H1 (cell line): Measurements from ENCODE around the gene BZW2. TPM values are rescaled to one million over a fixed set of nuclear protein-coding genes. Genes with fewer than 3 reads are reported as not detected.

Source experiments
- CTCF ChIA-PET: fragments of 300-600 bp; sonication (Branson Sonifier 250); formaldehyde crosslinking; loops from one replicate; lab custom pipeline; 2021; ENCODE audit not compliant: partially characterized antibody; lab: Charles Lee
- POLR2A ChIA-PET: fragments of 300-600 bp; sonication (Branson Sonifier 250); formaldehyde crosslinking; loops from one replicate; lab custom pipeline; 2021; ENCODE audit warnings: inconsistent platforms; ENCODE audit not compliant: partially characterized antibody; lab: Charles Lee
- DNase-seq, 2 experiments: peaks; one replicate each; pipeline versions ENCODE4 v3.0.0 to v3.0.0-alpha.2; 2010 to 2022; ENCODE audit warnings: low spot score in 2 of 2, low read depth in 1 of 2, mixed read lengths in 1 of 2
- FAIRE-seq: peaks from 2 replicates; lab custom pipeline; 2011; peaks lifted over from hg19 to GRCh38; lab: Jason Lieb, UNC
- H2AFZ ChIP-seq: 2 replicates; pipeline ENCODE4 v1.8.1; 2012; ENCODE audit warnings: low read length, inconsistent platforms
- H2AK5ac ChIP-seq: 2 replicates; pipeline ENCODE4 v1.6.1; 2013; ENCODE audit warnings: low read depth, low read length
- H2BK120ac ChIP-seq: replicated peaks from 2 replicates; pipeline ENCODE3; 2013; ENCODE audit warnings: low read depth, low read length, inconsistent platforms
- H2BK12ac ChIP-seq: 2 replicates; pipeline ENCODE4 v1.6.1; 2013; ENCODE audit warnings: low read depth, low read length
- H2BK15ac ChIP-seq: 2 replicates; pipeline ENCODE4 v1.6.1; 2013; ENCODE audit warnings: low read length
- H2BK20ac ChIP-seq: 2 replicates; pipeline ENCODE4 v1.6.1; 2013; ENCODE audit warnings: low read length
- H2BK5ac ChIP-seq: 2 replicates; pipeline ENCODE4 v1.6.1; 2013; ENCODE audit warnings: low read depth, low read length
- H3K14ac ChIP-seq: 2 replicates; pipeline ENCODE4 v1.6.1; 2013; ENCODE audit warnings: inconsistent platforms; ENCODE audit not compliant: insufficient read length
- H3K18ac ChIP-seq: 2 replicates; pipeline ENCODE4 v1.6.1; 2013; ENCODE audit warnings: low read length; ENCODE audit errors: extremely low read depth
- H3K23ac ChIP-seq: 2 replicates; pipeline ENCODE4 v1.6.1; 2013; ENCODE audit warnings: inconsistent platforms; ENCODE audit not compliant: insufficient read length
- H3K23me2 ChIP-seq: 2 replicates; pipeline ENCODE4 v1.6.1; 2013; ENCODE audit warnings: low read depth, low read length
- H3K27ac ChIP-seq: 2 replicates; pipeline ENCODE4 v1.6.1; 2011; ENCODE audit warnings: low read depth, low read length, inconsistent platforms
- H3K27me3 ChIP-seq, 4 experiments: replicated peaks in 1 of 4; 1 replicate in 1 of 4; 2 replicates in 3 of 4; pipeline versions ENCODE4 v1.6.1 to v1.8.1; 2011 to 2013; ENCODE audit warnings: low read length in 3 of 4, mild to moderate bottlenecking in 3 of 4, inconsistent platforms in 2 of 4, mixed read lengths in 2 of 4, moderate library complexity in 1 of 4; ENCODE audit not compliant: control insufficient read depth in 3 of 4, insufficient read depth in 3 of 4; ENCODE audit errors: extremely low read depth in 1 of 4
- H3K36me3 ChIP-seq, 4 experiments: 2 replicates each; pipeline versions ENCODE4 v1.6.1 to v1.8.1; 2011 to 2013; ENCODE audit warnings: mild to moderate bottlenecking in 4 of 4, low read length in 3 of 4, moderate library complexity in 2 of 4, control low read depth in 1 of 4, inconsistent platforms in 1 of 4; ENCODE audit not compliant: insufficient read depth in 4 of 4, control insufficient read depth in 2 of 4
- H3K4ac ChIP-seq: replicated peaks from 2 replicates; pipeline ENCODE3; 2013; ENCODE audit warnings: low read length, low read depth, mixed read lengths, inconsistent platforms; ENCODE audit not compliant: insufficient read length
- H3K4me1 ChIP-seq, 4 experiments: replicated peaks in 1 of 4; 1 replicate in 1 of 4; 2 replicates in 3 of 4; pipeline versions ENCODE4 v1.6.1 to v1.8.1; 2011 to 2013; ENCODE audit warnings: low read length in 3 of 4, inconsistent platforms in 2 of 4, mixed read lengths in 1 of 4; ENCODE audit not compliant: insufficient read depth in 4 of 4, control insufficient read depth in 3 of 4
- H3K4me2 ChIP-seq, 2 experiments: 2 replicates each; pipeline versions ENCODE4 v1.6.1 to v1.8.1; 2011 to 2013; ENCODE audit warnings: low read depth in 2 of 2, low read length in 2 of 2, control low read depth in 1 of 2, inconsistent platforms in 1 of 2, mild to moderate bottlenecking in 1 of 2; ENCODE audit not compliant: insufficient read depth in 1 of 2
- H3K4me3 ChIP-seq, 4 experiments: fragments of 200-600, 300-600 bp in 1 of 4; sonication (generic), shearing (Covaris generic), sonication (Bioruptor Twin) in 1 of 4; 2 replicates each; pipeline versions ENCODE4 v1.5.1 to v1.8.1; 2011 to 2016; ENCODE audit warnings: low read length in 4 of 4, low read depth in 3 of 4, control low read depth in 2 of 4, inconsistent platforms in 2 of 4, mild to moderate bottlenecking in 2 of 4, mixed read lengths in 1 of 4, moderate library complexity in 1 of 4; ENCODE audit not compliant: insufficient read depth in 2 of 4; ENCODE audit errors: extremely low read depth in 1 of 4
- H3K56ac ChIP-seq: replicated peaks from 2 replicates; pipeline ENCODE3; 2013; ENCODE audit warnings: low read depth, mild to moderate bottlenecking, mixed read lengths, low read length, inconsistent platforms; ENCODE audit not compliant: insufficient read length
- H3K79me1 ChIP-seq: 2 replicates; pipeline ENCODE4 v1.6.1; 2013; ENCODE audit warnings: low read depth, low read length, control low read depth
- H3K79me2 ChIP-seq, 2 experiments: 2 replicates each; pipeline versions ENCODE4 v1.6.1 to v1.8.1; 2012 to 2013; ENCODE audit warnings: low read length in 2 of 2, mild to moderate bottlenecking in 2 of 2, inconsistent platforms in 1 of 2; ENCODE audit not compliant: insufficient read depth in 2 of 2, control insufficient read depth in 1 of 2
- H3K9ac ChIP-seq, 4 experiments: replicated peaks in 1 of 4; 1 replicate in 1 of 4; 2 replicates in 3 of 4; pipeline versions ENCODE4 v1.6.1 to v1.8.1; 2011 to 2013; ENCODE audit warnings: low read depth in 3 of 4, low read length in 3 of 4, control low read depth in 2 of 4, mild to moderate bottlenecking in 2 of 4, moderate library complexity in 2 of 4, inconsistent platforms in 1 of 4; ENCODE audit errors: extremely low read depth in 1 of 4
- H3K9me3 ChIP-seq, 2 experiments: 2 replicates each; pipeline versions ENCODE4 v1.6.1 to v1.8.1; 2012 to 2013; ENCODE audit warnings: mild to moderate bottlenecking in 2 of 2, moderate library complexity in 2 of 2, control low read depth in 1 of 2, inconsistent platforms in 1 of 2, low read depth in 1 of 2, low read length in 1 of 2, mixed read lengths in 1 of 2; ENCODE audit not compliant: insufficient read depth in 2 of 2
- H4K20me1 ChIP-seq, 2 experiments: replicated peaks in 1 of 2; 2 replicates each; pipeline versions ENCODE3 to v1.8.1; 2011 to 2013; ENCODE audit warnings: inconsistent platforms in 2 of 2, low read length in 2 of 2, mild to moderate bottlenecking in 1 of 2; ENCODE audit not compliant: insufficient read depth in 2 of 2, control insufficient read depth in 1 of 2
- H4K5ac ChIP-seq: 2 replicates; pipeline ENCODE4 v1.6.1; 2013; ENCODE audit warnings: low read length, low read depth, mixed read lengths, inconsistent platforms; ENCODE audit not compliant: insufficient read length
- H4K8ac ChIP-seq: 2 replicates; pipeline ENCODE4 v1.8.0; 2013; ENCODE audit warnings: mild to moderate bottlenecking, moderate library complexity, low read length, inconsistent platforms; ENCODE audit not compliant: insufficient read depth; ENCODE audit errors: extremely low read depth
- H4K91ac ChIP-seq: replicated peaks from 2 replicates; pipeline ENCODE3; 2013; ENCODE audit warnings: low read length, mixed read lengths, inconsistent platforms; ENCODE audit not compliant: insufficient read length
- CBX8 ChIP-seq: fragments of 300-800, 300-1000 bp; sonication (generic); IDR thresholded peaks from 2 replicates; pipeline ENCODE4 v1.7.1; 2016; ENCODE audit warnings: low read depth, low read length, borderline replicate concordance
- HDAC2 ChIP-seq, 2 experiments: fragments of 300-600 bp in 1 of 2; sonication (generic) in 1 of 2; IDR thresholded peaks; 2 replicates each; pipeline ENCODE4 v1.6.1; 2011 to 2012; ENCODE audit warnings: low read depth in 2 of 2, low read length in 2 of 2, mild to moderate bottlenecking in 2 of 2, moderate library complexity in 2 of 2, borderline replicate concordance in 1 of 2, inconsistent platforms in 1 of 2
- JUND ChIP-seq: IDR thresholded peaks from 2 replicates; pipeline ENCODE4 v1.6.1; 2011; ENCODE audit warnings: mild to moderate bottlenecking, improper control_type of control experiment, low read length
- POU5F1 ChIP-seq: IDR thresholded peaks from 2 replicates; pipeline ENCODE4 v1.6.1; 2011; ENCODE audit warnings: low read depth, mild to moderate bottlenecking, low read length, moderate library complexity
- RAD21 ChIP-seq, 2 experiments: IDR thresholded peaks in 1 of 2; conservative IDR thresholded peaks in 1 of 2; 2 replicates each; pipeline ENCODE4 v1.6.1; 2011; ENCODE audit warnings: low read depth in 2 of 2, low read length in 2 of 2, improper control_type of control experiment in 1 of 2, inconsistent platforms in 1 of 2, mild to moderate bottlenecking in 1 of 2, moderate library complexity in 1 of 2
- TEAD4 ChIP-seq: IDR thresholded peaks from 2 replicates; pipeline ENCODE4 v1.6.1; 2012; ENCODE audit warnings: low read depth, low read length, inconsistent platforms, mixed read lengths
- WGBS, 2 experiments: shearing (Covaris generic) in 1 of 2; methylation state at CpG; one replicate each; pipeline versions ENCODE4 v1.1.6 to v1.1.7; 2013 to 2015; ENCODE audit warnings: low lambda C conversion rate in 2 of 2, mixed read lengths in 2 of 2, inconsistent platforms in 1 of 2, low coverage in 1 of 2, missing lambda C conversion rate in 1 of 2; ENCODE audit not compliant: insufficient replicate concordance in 2 of 2, insufficient coverage in 1 of 2, insufficient read length in 1 of 2; ENCODE audit errors: extremely low coverage in 1 of 2, missing lambda C conversion rate in 1 of 2; 5-methylcytosine and 5-hydroxymethylcytosine counted together
- polyA plus RNA-seq, 7 experiments: library from polyadenylated mRNA; depleted of rRNA in 3 of 7; stranded (reverse) in 5 of 7; unstranded in 2 of 7; fragments of >200 nt in 5 of 7; fragments of 200-250 nt in 2 of 7; gene quantifications; 1 replicate in 5 of 7; 2 replicates in 1 of 7; 4 replicates in 1 of 7; pipeline versions ENCODE4 v1.2.1 to v1.2.3, GENCODE V29; 2011 to 2013; ENCODE audit warnings: missing spikeins in 2 of 7, mixed read lengths in 2 of 7
- total RNA-seq: library from RNA; stranded (reverse); fragmentation: NEBNext Ultra II Directional; extraction: Animal tissue kit (Norgen Biotek cat#: 25700); gene quantifications from 2 replicates; pipeline ENCODE4 v1.2.1, GENCODE V29; 2021
- TF ChIP-seq, protein P1 (sequence below): IDR thresholded peaks from 2 replicates; pipeline ENCODE4 v1.6.1; 2012; ENCODE audit warnings: low read length, inconsistent platforms
- TF ChIP-seq, protein P2 (sequence below): IDR thresholded peaks from 2 replicates; pipeline ENCODE4 v1.6.1; 2012; ENCODE audit warnings: inconsistent platforms

The BZW2 gene
- total and polyA plus RNA-seq, 2 of the 8 experiments (the other 6 are each of a cell fraction or from before 2014, with no cell fraction given), result 32.3 to 103 TPM

DNA sequence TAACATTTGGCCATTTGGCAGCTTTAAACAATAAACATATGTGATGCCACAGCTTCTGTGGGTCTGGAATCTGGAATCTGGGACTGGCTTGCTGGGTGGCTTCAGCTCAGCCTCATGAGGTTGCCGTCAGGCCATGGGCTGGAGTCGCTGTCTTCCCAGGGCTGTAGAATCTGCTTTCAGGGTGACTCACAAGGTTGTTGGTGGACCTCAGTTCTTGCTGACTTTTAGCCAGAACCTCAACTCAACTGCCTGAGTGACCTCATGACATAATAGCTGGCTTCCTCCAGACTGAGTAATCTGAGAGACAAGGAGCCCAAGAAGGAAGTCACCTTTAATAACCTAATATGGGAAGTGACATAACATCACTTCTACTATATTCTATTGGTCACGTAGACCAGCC, 63.0 kb downstream of the BZW2 start:
- H2AFZ ChIP-seq, result no peak overlapping the region
- no peak overlapping the region for H2BK12ac ChIP-seq
- no peaks in the 10 kb centered on the region; the same call in 1 of the 2 replicates for H3K23me2 ChIP-seq
- no peak overlapping the region for H3K27ac ChIP-seq
- H3K14ac ChIP-seq, result no peak overlapping the region
- POLR2A ChIA-PET, result no interaction called here
- H4K5ac ChIP-seq, result no peak overlapping the region
- FAIRE-seq, result no peak
- peaks cover 4 to 22% (median 12%) of the 10 kb centered on the region in 4 experiments; a peak in 6 of 8 replicates for H3K36me3 ChIP-seq
- H3K18ac ChIP-seq, result no peak overlapping the region
- H3K56ac ChIP-seq, result no peak overlapping the region
- H2BK20ac ChIP-seq, result no peak overlapping the region
- H3K9ac ChIP-seq, result no peak overlapping the region
- no peak overlapping the region for H2BK15ac ChIP-seq
- peaks cover 0 to 2% (median 0%) of the 10 kb centered on the region in 4 experiments; a peak in 1 of 7 replicates for H3K4me1 ChIP-seq
- no peaks in the 10 kb centered on the region for H4K20me1 ChIP-seq
- no peaks in the 10 kb centered on the region for H3K79me1 ChIP-seq
- H2BK5ac ChIP-seq, result no peak overlapping the region
- CTCF ChIA-PET, result interaction anchor here (1.6 kb wide), 1 partner anchor 14 kb away, joined by 4 read pairs; no protein-coding TSS in a partner anchor
- H3K4me2 ChIP-seq, result no peak overlapping the region
- whole genome bisulfite sequencing, 2 experiments, result 98% methylated on average over 3 of the region's 3 CpGs; no CpG with 5 or more reads in 1 of the 2 experiments
- no peak overlapping the region for H4K91ac ChIP-seq
- no peak overlapping the region for H4K8ac ChIP-seq
- H2AK5ac ChIP-seq, result no peak overlapping the region
- H3K79me2 ChIP-seq, result no peaks in the 10 kb centered on the region
- H3K23ac ChIP-seq, result no peak overlapping the region
- no peak overlapping the region for H2BK120ac ChIP-seq
- DNase-seq, result no peak
- H3K9me3 ChIP-seq, result no peaks in the 10 kb centered on the region
- peaks cover 0 to 1% (median 0%) of the 10 kb centered on the region in 4 experiments; a peak in 1 of 7 replicates for H3K27me3 ChIP-seq
- no peak overlapping the region for H3K4me3 ChIP-seq
- no peak overlapping the region for H3K4ac ChIP-seq
- TF ChIP-seq, protein P1, sequence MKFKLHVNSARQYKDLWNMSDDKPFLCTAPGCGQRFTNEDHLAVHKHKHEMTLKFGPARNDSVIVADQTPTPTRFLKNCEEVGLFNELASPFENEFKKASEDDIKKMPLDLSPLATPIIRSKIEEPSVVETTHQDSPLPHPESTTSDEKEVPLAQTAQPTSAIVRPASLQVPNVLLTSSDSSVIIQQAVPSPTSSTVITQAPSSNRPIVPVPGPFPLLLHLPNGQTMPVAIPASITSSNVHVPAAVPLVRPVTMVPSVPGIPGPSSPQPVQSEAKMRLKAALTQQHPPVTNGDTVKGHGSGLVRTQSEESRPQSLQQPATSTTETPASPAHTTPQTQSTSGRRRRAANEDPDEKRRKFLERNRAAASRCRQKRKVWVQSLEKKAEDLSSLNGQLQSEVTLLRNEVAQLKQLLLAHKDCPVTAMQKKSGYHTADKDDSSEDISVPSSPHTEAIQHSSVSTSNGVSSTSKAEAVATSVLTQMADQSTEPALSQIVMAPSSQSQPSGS, result no peak
- no peak for TF ChIP-seq CBX8
- TF ChIP-seq TEAD4, result no peak
- TF ChIP-seq JUND, result no peak
- TF ChIP-seq RAD21 (IDR thresholded peaks at IDR 0.05 in 1 of 2, conservative IDR thresholded peaks at IDR 0.05 in 1 of 2; ENCODE audit: low read depth in 2 of 2, low read length in 2 of 2), result no peak
- TF ChIP-seq HDAC2 (IDR thresholded peaks at IDR 0.05; ENCODE audit: borderline replicate concordance in 1 of 2, low read depth in 2 of 2, low read length in 2 of 2), result no peak
- no peak for TF ChIP-seq POU5F1
- TF ChIP-seq, protein P2, sequence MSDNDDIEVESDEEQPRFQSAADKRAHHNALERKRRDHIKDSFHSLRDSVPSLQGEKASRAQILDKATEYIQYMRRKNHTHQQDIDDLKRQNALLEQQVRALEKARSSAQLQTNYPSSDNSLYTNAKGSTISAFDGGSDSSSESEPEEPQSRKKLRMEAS, result no peak
